ENCODE results near the gene CAMKK1. TPM values are rescaled to one million over a fixed set of nuclear protein-coding genes. Genes with fewer than 3 reads are reported as not detected.
A peak's percentile ranks its signal among the peaks of the same experiment; 100 is the strongest.

CAMKK1 gene
- total RNA-seq, 1 donor from 2014 or later, result 6.6 TPM

GRCh38 chr17:3838206-3838605 lies 54.6 kb downstream of the CAMKK1 start:
- intact Hi-C loops (cut with micrococcal nuclease), result no loop called here
- peaks cover 22% of the 10 kb centered on the region for H3K4me1 Mint-ChIP-seq (ENCODE audit: low read depth)
- H3K36me3 Mint-ChIP-seq (ENCODE audit: low read depth), result peaks cover 66% of the 10 kb centered on the region
- H3K4me3 Mint-ChIP-seq (ENCODE audit: low read depth), result no peak overlapping the region
- H3K27ac Mint-ChIP-seq, result no peak overlapping the region
- no peaks in the 10 kb centered on the region for H3K27me3 Mint-ChIP-seq (ENCODE audit: low read depth)
- DNase-seq (ENCODE audit: low spot score), result no peak
- no peaks in the 10 kb centered on the region for H3K9me3 Mint-ChIP-seq

- H3K36me3 Mint-ChIP-seq (ENCODE audit: low read depth), result peaks cover 61% of the 10 kb centered on the region
- no peak overlapping the region for H3K27ac Mint-ChIP-seq
- H3K27me3 Mint-ChIP-seq (ENCODE audit: low read depth), result no peaks in the 10 kb centered on the region
- intact Hi-C loops (cut with micrococcal nuclease), result no loop called here
- H3K4me1 Mint-ChIP-seq (ENCODE audit: low read depth), result peaks cover 22% of the 10 kb centered on the region
- no peak for DNase-seq (ENCODE audit: low spot score)
- no peaks in the 10 kb centered on the region for H3K9me3 Mint-ChIP-seq
- no peak overlapping the region for H3K4me3 Mint-ChIP-seq (ENCODE audit: low read depth)
Measured at GRCh38 chr17:3836551-3836950, 56.3 kb downstream of the CAMKK1 start.

- H3K4me3 Mint-ChIP-seq (ENCODE audit: low read depth), result no peak overlapping the region
- peaks cover 22% of the 10 kb centered on the region for H3K4me1 Mint-ChIP-seq (ENCODE audit: low read depth)
- no peaks in the 10 kb centered on the region for H3K9me3 Mint-ChIP-seq
- no peak for DNase-seq (ENCODE audit: low spot score)
- H3K27me3 Mint-ChIP-seq (ENCODE audit: low read depth), result no peaks in the 10 kb centered on the region
- H3K27ac Mint-ChIP-seq, result no peak overlapping the region
- peaks cover 56% of the 10 kb centered on the region for H3K36me3 Mint-ChIP-seq (ENCODE audit: low read depth)
- intact Hi-C loops (cut with micrococcal nuclease), result no loop called here
Measured at GRCh38 chr17:3835410-3836229, 57.2 kb downstream of the CAMKK1 start.

GRCh38 chr17:3834811-3835210 lies 58.0 kb downstream of the CAMKK1 start:
- peaks cover 54% of the 10 kb centered on the region for H3K36me3 Mint-ChIP-seq (ENCODE audit: low read depth)
- H3K27ac Mint-ChIP-seq, result peak overlapping the region; percentile 57
- H3K9me3 Mint-ChIP-seq, result no peaks in the 10 kb centered on the region

GRCh38 chr17:3828852-3829232 lies 64.0 kb downstream of the CAMKK1 start:
- Mint-ChIP-seq H3K4me1 (ENCODE audit: low read depth) (peaks cover 27% of the 10 kb centered on the region), H3K27ac (no peak overlapping the region), H3K27me3 (ENCODE audit: low read depth) (no peaks in the 10 kb centered on the region), H3K4me3 (ENCODE audit: low read depth) (no peak overlapping the region), H3K9me3 (no peaks in the 10 kb centered on the region), H3K36me3 (ENCODE audit: low read depth) (peaks cover 65% of the 10 kb centered on the region)
- intact Hi-C loops (cut with micrococcal nuclease), result loop anchor here (5.0 kb wide), 1 partner anchor 107 kb away; the partner anchor contains the start of gene HASPIN
- DNase-seq (ENCODE audit: low spot score), result no peak

More at GRCh38 chr17:3834811-3835210, 58.0 kb downstream of the CAMKK1 start:
- Mint-ChIP-seq H3K27me3 (ENCODE audit: low read depth) (no peaks in the 10 kb centered on the region), H3K4me1 (ENCODE audit: low read depth) (peaks cover 25% of the 10 kb centered on the region), H3K4me3 (ENCODE audit: low read depth) (no peak overlapping the region)
- DNase-seq (ENCODE audit: low spot score), result no peak
- intact Hi-C loops (cut with micrococcal nuclease), result no loop called here

GRCh38 chr17:3828151-3828851 lies 64.6 kb downstream of the CAMKK1 start:
- intact Hi-C loops (cut with micrococcal nuclease), result loop anchor here (5.0 kb wide), 1 partner anchor 106 kb away; the partner anchor contains the start of gene HASPIN
- H3K9me3 Mint-ChIP-seq, result no peaks in the 10 kb centered on the region
- no peak overlapping the region for H3K4me3 Mint-ChIP-seq (ENCODE audit: low read depth)
- no peak overlapping the region for H3K27ac Mint-ChIP-seq
- peaks cover 64% of the 10 kb centered on the region for H3K36me3 Mint-ChIP-seq (ENCODE audit: low read depth)
- no peaks in the 10 kb centered on the region for H3K27me3 Mint-ChIP-seq (ENCODE audit: low read depth)
- peaks cover 25% of the 10 kb centered on the region for H3K4me1 Mint-ChIP-seq (ENCODE audit: low read depth)
- no peak for DNase-seq (ENCODE audit: low spot score)

GRCh38 chr17:3827124-3827773 lies 65.6 kb downstream of the CAMKK1 start:
- intact Hi-C loops (cut with micrococcal nuclease), result loop anchor here (1.0 to 5.0 kb wide), 3 partner anchors 90 to 144 kb away; partner anchors contain the start of gene HASPIN
- Mint-ChIP-seq H3K36me3 (ENCODE audit: low read depth) (peaks cover 68% of the 10 kb centered on the region), H3K27me3 (ENCODE audit: low read depth) (no peaks in the 10 kb centered on the region), H3K4me3 (ENCODE audit: low read depth) (no peak overlapping the region), H3K4me1 (ENCODE audit: low read depth) (peaks cover 28% of the 10 kb centered on the region), H3K9me3 (no peaks in the 10 kb centered on the region), H3K27ac (no peak overlapping the region)
- peak; percentile 36 for DNase-seq (ENCODE audit: low spot score)

- no peak for DNase-seq (ENCODE audit: low spot score)
- peaks cover 27% of the 10 kb centered on the region for H3K4me1 Mint-ChIP-seq (ENCODE audit: low read depth)
- intact Hi-C loops (cut with micrococcal nuclease), result loop anchor here (2.0 to 5.0 kb wide), 2 partner anchors 104 to 143 kb away; partner anchors contain the start of gene HASPIN
- H3K36me3 Mint-ChIP-seq (ENCODE audit: low read depth), result peaks cover 76% of the 10 kb centered on the region
- H3K27me3 Mint-ChIP-seq (ENCODE audit: low read depth), result no peaks in the 10 kb centered on the region
- H3K27ac Mint-ChIP-seq, result no peak overlapping the region
- H3K4me3 Mint-ChIP-seq (ENCODE audit: low read depth), result no peak overlapping the region
- H3K9me3 Mint-ChIP-seq, result no peaks in the 10 kb centered on the region
Measured at GRCh38 chr17:3826191-3826590, 66.7 kb downstream of the CAMKK1 start.

- Mint-ChIP-seq H3K36me3 (ENCODE audit: low read depth) (peaks cover 69% of the 10 kb centered on the region), H3K9me3 (no peaks in the 10 kb centered on the region), H3K4me3 (ENCODE audit: low read depth) (no peak overlapping the region), H3K27ac (no peak overlapping the region), H3K27me3 (ENCODE audit: low read depth) (no peaks in the 10 kb centered on the region), H3K4me1 (ENCODE audit: low read depth) (peaks cover 6% of the 10 kb centered on the region)
- DNase-seq (ENCODE audit: low spot score), result no peak
- intact Hi-C loops (cut with micrococcal nuclease), result no loop called here
Measured at GRCh38 chr17:3821101-3821500, 71.8 kb downstream of the CAMKK1 start.

- peaks cover 70% of the 10 kb centered on the region for H3K36me3 Mint-ChIP-seq (ENCODE audit: low read depth)
- H3K27ac Mint-ChIP-seq, result no peak overlapping the region
- peaks cover 4% of the 10 kb centered on the region for H3K4me1 Mint-ChIP-seq (ENCODE audit: low read depth)
- intact Hi-C loops (cut with micrococcal nuclease), result no loop called here
- DNase-seq (ENCODE audit: low spot score), result no peak
- no peaks in the 10 kb centered on the region for H3K9me3 Mint-ChIP-seq
- no peak overlapping the region for H3K4me3 Mint-ChIP-seq (ENCODE audit: low read depth)
- H3K27me3 Mint-ChIP-seq (ENCODE audit: low read depth), result no peaks in the 10 kb centered on the region
Measured at GRCh38 chr17:3818786-3819185, 74.1 kb downstream of the CAMKK1 start.

GRCh38 chr17:3817851-3818605 lies 74.8 kb downstream of the CAMKK1 start:
- intact Hi-C loops (cut with micrococcal nuclease), result no loop called here
- H3K27ac Mint-ChIP-seq, result no peak overlapping the region
- peaks cover 4% of the 10 kb centered on the region for H3K4me1 Mint-ChIP-seq (ENCODE audit: low read depth)
- no peaks in the 10 kb centered on the region for H3K9me3 Mint-ChIP-seq
- peaks cover 69% of the 10 kb centered on the region for H3K36me3 Mint-ChIP-seq (ENCODE audit: low read depth)
- H3K4me3 Mint-ChIP-seq (ENCODE audit: low read depth), result no peak overlapping the region
- no peaks in the 10 kb centered on the region for H3K27me3 Mint-ChIP-seq (ENCODE audit: low read depth)
- no peak for DNase-seq (ENCODE audit: low spot score)

- H3K36me3 Mint-ChIP-seq (ENCODE audit: low read depth), result peaks cover 66% of the 10 kb centered on the region
- no peak overlapping the region for H3K4me3 Mint-ChIP-seq (ENCODE audit: low read depth)
- H3K27me3 Mint-ChIP-seq (ENCODE audit: low read depth), result no peaks in the 10 kb centered on the region
- no peaks in the 10 kb centered on the region for H3K4me1 Mint-ChIP-seq (ENCODE audit: low read depth)
- DNase-seq (ENCODE audit: low spot score), result no peak
- intact Hi-C loops (cut with micrococcal nuclease), result no loop called here
- H3K9me3 Mint-ChIP-seq, result no peaks in the 10 kb centered on the region
- H3K27ac Mint-ChIP-seq, result no peak overlapping the region
Measured at GRCh38 chr17:3815925-3816324, 76.9 kb downstream of the CAMKK1 start.
